GM19035 (cell line): ENCODE measurements around the gene NCBP3.
"Not testable (repeated sequence)": the region's sequence is repeated elsewhere in the genome, so short reads cannot be mapped to it uniquely, and the experiment has no call there.

Source experiments
- ATAC-seq: cut with Tn5 transposase; IDR thresholded peaks from one replicate; pipeline ENCODE4 v1.9.1; 2021; ENCODE audit not compliant: unreplicated experiment

NCBP3 gene

GRCh38 chr17:3794152-3794551 lies 51.9 kb downstream of the NCBP3 start:
- not testable (repeated sequence) for ATAC-seq

GRCh38 chr17:3793258-3793657 lies 52.8 kb downstream of the NCBP3 start:
- ATAC-seq, result not testable (repeated sequence)

GRCh38 chr17:3792481-3792880 lies 53.6 kb downstream of the NCBP3 start:
- ATAC-seq, result no peak

GRCh38 chr17:3788200-3788599 lies 57.8 kb downstream of the NCBP3 start:
- no peak for ATAC-seq

GRCh38 chr17:3785323-3785722 lies 60.7 kb downstream of the NCBP3 start:
- not testable (repeated sequence) for ATAC-seq

GRCh38 chr17:3782751-3783150 lies 63.3 kb downstream of the NCBP3 start:
- no peak for ATAC-seq

GRCh38 chr17:3780986-3781385 lies 65.1 kb downstream of the NCBP3 start:
- no peak for ATAC-seq

GRCh38 chr17:3777366-3778120 lies 68.5 kb downstream of the NCBP3 start:
- ATAC-seq, result no peak

- no peak for ATAC-seq
These were observed 72.1 kb downstream of the NCBP3 start for GRCh38 chr17:3773966-3774365.

GRCh38 chr17:3773511-3773910 lies 72.5 kb downstream of the NCBP3 start:
- ATAC-seq, result no peak

- no peak for ATAC-seq
These were observed 73.3 kb downstream of the NCBP3 start for GRCh38 chr17:3772764-3773163.

- ATAC-seq, result no peak
These were observed 74.9 kb downstream of the NCBP3 start for GRCh38 chr17:3771140-3771539.

GRCh38 chr17:3770466-3770865 lies 75.6 kb downstream of the NCBP3 start:
- no peak for ATAC-seq

GRCh38 chr17:3768769-3769168 lies 77.3 kb downstream of the NCBP3 start:
- no peak for ATAC-seq

- ATAC-seq, result no peak
These were observed 77.7 kb downstream of the NCBP3 start for GRCh38 chr17:3768341-3768740.

GRCh38 chr17:3766779-3767178 lies 79.3 kb downstream of the NCBP3 start:
- ATAC-seq, result no peak

GRCh38 chr17:3765981-3766380 lies 80.1 kb downstream of the NCBP3 start:
- ATAC-seq, result no peak

- ATAC-seq, result no peak
These were observed 82.3 kb downstream of the NCBP3 start for GRCh38 chr17:3763777-3764170.

- peak; percentile 70 for ATAC-seq
These were observed 82.9 kb downstream of the NCBP3 start for GRCh38 chr17:3762922-3763776.

- ATAC-seq, result no peak
These were observed 84.1 kb downstream of the NCBP3 start for GRCh38 chr17:3761918-3762380.

- no peak for ATAC-seq
These were observed 84.8 kb downstream of the NCBP3 start for GRCh38 chr17:3761036-3761917.
